HCT116 (cell line): ENCODE results near the gene LRRD1. TPM values are rescaled to one million over a fixed set of nuclear protein-coding genes. Genes with fewer than 3 reads are reported as not detected.

Experiments used
- ATAC-seq: fragments of 200-7000 bp; cut with Tn5 transposase; 2 replicates; pipeline ENCODE4 v1.9.1; 2020; ENCODE audit warnings: mild to moderate bottlenecking, moderate library complexity
- BruUV-seq: library from RNA; stranded (reverse); fragments of 400-500 nt; replicated peaks from 2 replicates; lab custom pipeline; 2021; lab: Mats Ljungman, UMichigan
- CTCF ChIA-PET: fragments of 300-600 bp; sonication (Branson Sonifier 250); formaldehyde crosslinking; loops from one replicate; lab custom pipeline; 2021; ENCODE audit warnings: antibody characterized with exemption; lab: Charles Lee
- POLR2A ChIA-PET: fragments of 300-600, 350-600 bp; sonication (Branson Sonifier 250); formaldehyde crosslinking; loops from one replicate; lab custom pipeline; 2021; ENCODE audit warnings: antibody characterized with exemption; lab: Charles Lee
- RAD21 ChIA-PET, 2 experiments: fragments of 300-600 bp; sonication (Branson Sonifier 250); formaldehyde crosslinking; loops; one replicate each; lab custom pipeline; 2023; ENCODE audit warnings: low total read pairs in 2 of 2; ENCODE audit not compliant: uncharacterized antibody in 2 of 2, unreplicated experiment in 2 of 2, low non-redundant PET in 1 of 2; lab: Charles Lee
- DNase-seq: peaks from one replicate; pipeline ENCODE4 v3.0.0-alpha.2; 2010; ENCODE audit warnings: low read depth, low spot score
- H2AFZ ChIP-seq: fragments of 200-600 bp; shearing (Covaris generic), sonication (generic); 2 replicates; pipeline ENCODE4 v1.6.1; 2017; ENCODE audit warnings: low read depth, mixed run types, mixed read lengths, antibody characterized with exemption, low read length; ENCODE audit not compliant: poor library complexity, severe bottlenecking
- H3K27ac ChIP-seq: 2 replicates; pipeline ENCODE4 v1.5.1; 2012; ENCODE audit warnings: low read depth, low read length
- H3K27me3 ChIP-seq: fragments of 200-600 bp; sonication (generic); 2 replicates; pipeline ENCODE4 v1.6.1; 2016; ENCODE audit warnings: mixed run types, low read length, mixed read lengths; ENCODE audit not compliant: insufficient read depth
- H3K36me3 ChIP-seq, 2 experiments: fragments of 200-500 bp in 1 of 2; fragments of 200-600 bp in 1 of 2; sonication (Bioruptor generic) in 1 of 2; sonication (generic) in 1 of 2; 2 replicates each; pipeline versions ENCODE4 v1.5.1 to v1.6.1; 2014 to 2016; ENCODE audit warnings: low read length in 2 of 2, inconsistent platforms in 1 of 2, mixed read lengths in 1 of 2, mixed run types in 1 of 2; ENCODE audit not compliant: insufficient read depth in 2 of 2, control insufficient read depth in 1 of 2
- H3K4me1 ChIP-seq, 2 experiments: fragments of 200-600 bp in 1 of 2; sonication (generic) in 1 of 2; 2 replicates each; pipeline versions ENCODE4 v1.5.1 to v1.6.1; 2012 to 2017; ENCODE audit warnings: low read length in 2 of 2, inconsistent platforms in 1 of 2, mild to moderate bottlenecking in 1 of 2, mixed read lengths in 1 of 2, mixed run types in 1 of 2, moderate library complexity in 1 of 2; ENCODE audit not compliant: insufficient read depth in 2 of 2, control insufficient read depth in 1 of 2
- H3K4me2 ChIP-seq: fragments of 200-600 bp; sonication (generic); 2 replicates; pipeline ENCODE4 v1.6.1; 2017; ENCODE audit warnings: mixed run types, low read length, mixed read lengths
- H3K4me3 ChIP-seq, 2 experiments: fragments of 200-600 bp in 1 of 2; sonication (generic) in 1 of 2; replicated peaks in 1 of 2; 2 replicates each; pipeline ENCODE4 v1.5.1; 2011 to 2016; ENCODE audit warnings: low read length in 2 of 2, control low read depth in 1 of 2, low read depth in 1 of 2, mild to moderate bottlenecking in 1 of 2, mixed read lengths in 1 of 2, mixed run types in 1 of 2
- H3K79me2 ChIP-seq: fragments of 200-600 bp; sonication (generic); 2 replicates; pipeline ENCODE4 v1.6.1; 2017; ENCODE audit warnings: mild to moderate bottlenecking, mixed run types, low read length, moderate library complexity, mixed read lengths; ENCODE audit not compliant: insufficient read depth
- H3K9ac ChIP-seq: fragments of 200-600 bp; sonication (generic); 2 replicates; pipeline ENCODE4 v1.6.1; 2016; ENCODE audit warnings: low read length, mixed read lengths
- H3K9me2 ChIP-seq: fragments of 200-600 bp; sonication (generic), shearing (Covaris generic); 2 replicates; pipeline ENCODE4 v1.6.1; 2017; ENCODE audit warnings: mixed run types, mild to moderate bottlenecking, moderate library complexity; ENCODE audit not compliant: insufficient read depth
- H3K9me3 ChIP-seq, 2 experiments: fragments of 200-500 bp in 1 of 2; fragments of 200-600 bp in 1 of 2; sonication (Bioruptor generic) in 1 of 2; sonication (generic) in 1 of 2; 2 replicates each; pipeline ENCODE4 v1.6.1; 2014 to 2017; ENCODE audit warnings: low read length in 2 of 2, mixed read lengths in 2 of 2, inconsistent platforms in 1 of 2, low read depth in 1 of 2, mild to moderate bottlenecking in 1 of 2, mixed run types in 1 of 2, moderate library complexity in 1 of 2; ENCODE audit not compliant: control insufficient read depth in 1 of 2, insufficient read depth in 1 of 2
- H4K20me1 ChIP-seq: fragments of 200-600 bp; sonication (generic), shearing (Covaris generic); 2 replicates; pipeline ENCODE4 v1.6.1; 2017; ENCODE audit warnings: mixed run types, mild to moderate bottlenecking, moderate library complexity; ENCODE audit not compliant: insufficient read depth
- ATF3 ChIP-seq: IDR thresholded peaks from 2 replicates; pipeline ENCODE4 v1.6.1; 2012
- CTCF ChIP-seq, 3 experiments: fragments of 200-600 bp in 1 of 3; sonication (generic) in 1 of 3; IDR thresholded peaks in 2 of 3; conservative IDR thresholded peaks in 1 of 3; 2 replicates each; pipeline ENCODE4 v1.5.1; 2012 to 2017; ENCODE audit warnings: low read depth in 2 of 3, low read length in 2 of 3, antibody characterized with exemption in 1 of 3, borderline replicate concordance in 1 of 3, control low read depth in 1 of 3, mild to moderate bottlenecking in 1 of 3, mixed read lengths in 1 of 3, mixed run types in 1 of 3, moderate library complexity in 1 of 3; ENCODE audit not compliant: insufficient read depth in 1 of 3
- EZH2 ChIP-seq: fragments of 200-600 bp; sonication (generic); IDR thresholded peaks from 2 replicates; pipeline ENCODE4 v1.6.1; 2017; ENCODE audit warnings: antibody characterized with exemption, mixed run types
- POLR2A ChIP-seq: IDR thresholded peaks from 2 replicates; pipeline ENCODE4 v1.7.0; 2011; ENCODE audit warnings: borderline replicate concordance; ENCODE audit not compliant: insufficient read depth, insufficient read length; ENCODE audit errors: extremely low read depth
- POLR2AphosphoS5 ChIP-seq: IDR thresholded peaks from 2 replicates; pipeline ENCODE4 v1.6.1; 2011; ENCODE audit warnings: mild to moderate bottlenecking, low read depth, low read length, moderate library complexity
- RAD21 ChIP-seq: IDR thresholded peaks from 2 replicates; pipeline ENCODE4 v1.6.1; 2012; ENCODE audit warnings: low read depth, mild to moderate bottlenecking
- REST ChIP-seq: IDR thresholded peaks from 2 replicates; pipeline ENCODE4 v1.6.1; 2012; ENCODE audit warnings: low read depth
- SIN3A ChIP-seq: IDR thresholded peaks from 2 replicates; pipeline ENCODE4 v1.6.1; 2012; ENCODE audit warnings: low read depth
- SP1 ChIP-seq: IDR thresholded peaks from 2 replicates; pipeline ENCODE4 v1.6.1; 2012; ENCODE audit warnings: low read depth
- TCF7L2 ChIP-seq: IDR thresholded peaks from 2 replicates; pipeline ENCODE4 v1.7.0; 2011; ENCODE audit warnings: borderline replicate concordance, inconsistent platforms; ENCODE audit not compliant: insufficient read depth, insufficient read length; ENCODE audit errors: extremely low read depth
- YY1 ChIP-seq: IDR thresholded peaks from 2 replicates; pipeline ENCODE4 v1.6.1; 2011; ENCODE audit warnings: low read length, low read depth, moderate library complexity, mild to moderate bottlenecking; ENCODE audit not compliant: insufficient replicate concordance; ENCODE audit errors: extremely low read depth
- ZBTB33 ChIP-seq: IDR thresholded peaks from 2 replicates; pipeline ENCODE4 v1.6.1; 2011; ENCODE audit warnings: mild to moderate bottlenecking, low read length, moderate library complexity; ENCODE audit not compliant: insufficient replicate concordance; ENCODE audit errors: extremely low read depth
- intact Hi-C: fragments of 100-400 bp; cut with micrococcal nuclease; formaldehyde crosslinking; loops from 2 replicates; pipeline ENCODE4 v1.10.0; 2022
- total RNA-seq: library from RNA; stranded (reverse); gene quantifications from one replicate; pipeline ENCODE4 v1.2.1, GENCODE V29; 2021; ENCODE audit not compliant: unreplicated experiment

The LRRD1 gene
- total RNA-seq, 1 experiment from 2014 or later, result not detected

GRCh38 chr7:92133133-92133736, 45.7 kb downstream of the LRRD1 start:
- H3K9me3 ChIP-seq, result no peaks in the 10 kb centered on the region
- CTCF ChIA-PET, result interaction anchor here (1.0 to 1.3 kb wide), 3 partner anchors 12 to 313 kb away, joined by 3 to 8 read pairs (median 4); partner anchors contain the start of gene GATAD1
- H3K27me3 ChIP-seq, result no peaks in the 10 kb centered on the region
- no TSS peak for BruUV-seq
- H3K4me1 ChIP-seq, result peaks cover 5 to 24% of the 10 kb centered on the region in 2 experiments; a peak in 2 of 4 replicates
- peaks cover 51% of the 10 kb centered on the region for H3K79me2 ChIP-seq
- no peaks in the 10 kb centered on the region; the same call in 1 of the 2 replicates for H3K9me2 ChIP-seq
- peak overlapping the region; percentile 94 for H3K27ac ChIP-seq
- no peak for DNase-seq
- intact Hi-C loops, result loop anchor here (1.0 kb wide), 1 partner anchor 314 kb away; the partner anchor contains the start of gene GATAD1
- POLR2A ChIA-PET, result interaction anchor here (0.7 to 1.0 kb wide), 3 partner anchors 12 to 315 kb away, joined by 3 read pairs; no protein-coding TSS in a partner anchor
- peaks cover 11 to 14% of the 10 kb centered on the region in 2 experiments; a peak in 3 of 4 replicates for H3K36me3 ChIP-seq
- H3K9ac ChIP-seq, result peak overlapping the region; percentile 91
- TF ChIP-seq SIN3A, result no peak
- TF ChIP-seq POLR2A, result no peak
- TF ChIP-seq TCF7L2, result no peak
- no peak for TF ChIP-seq EZH2
- no peak for TF ChIP-seq RAD21
- no peak for TF ChIP-seq REST
- no peak; the same call in 1 of the 2 replicates for TF ChIP-seq POLR2AphosphoS5
- TF ChIP-seq SP1, result no peak
- TF ChIP-seq ZBTB33, result no peak
- no peak for TF ChIP-seq ATF3
- no peak for TF ChIP-seq CTCF (IDR thresholded peaks at IDR 0.05 in 2 of 3, conservative IDR thresholded peaks at IDR 0.05 in 1 of 3; ENCODE audit: borderline replicate concordance in 1 of 3, insufficient read depth in 1 of 3, low read depth in 2 of 3, low read length in 2 of 3)
- no peak for TF ChIP-seq YY1
- no peaks in the 10 kb centered on the region; the same call in 1 of the 2 replicates for H4K20me1 ChIP-seq
- peak; percentile 33 for ATAC-seq
- RAD21 ChIA-PET, result no interaction called here
- H3K4me3 ChIP-seq, result peak overlapping the region; percentile 84 to 97
- peak overlapping the region; percentile 94 for H3K4me2 ChIP-seq
- H2AFZ ChIP-seq, result no peak overlapping the region
